Breast epithelium (tissue), 3 donors: ENCODE data around the gene ADSL.

ENCODE experiments used
- CTCF ChIP-seq, 3 donors: fragments of 450-650 bp; IDR thresholded peaks; one replicate each; pipeline ENCODE4 v1.5.1; 2016 to 2017; ENCODE audit warnings: antibody characterized with exemption in 3 of 3, mild to moderate bottlenecking in 3 of 3, moderate library complexity in 3 of 3
- POLR2A ChIP-seq: fragments of 450-650 bp; IDR thresholded peaks from one replicate; pipeline ENCODE4 v1.6.1; 2016; ENCODE audit warnings: antibody characterized with exemption, mild to moderate bottlenecking, moderate library complexity
- POLR2AphosphoS5 ChIP-seq, 3 donors: sonication (generic); formaldehyde crosslinking; IDR thresholded peaks; one replicate each; pipeline ENCODE4 v1.6.1; 2017; ENCODE audit warnings: antibody characterized with exemption in 3 of 3

GRCh38 chr22:40421082-40421350, 74.7 kb downstream of the ADSL start:
- no peak for TF ChIP-seq CTCF (IDR thresholded peaks at IDR 0.05)
- TF ChIP-seq POLR2A: no peak
- TF ChIP-seq POLR2AphosphoS5 (IDR thresholded peaks at IDR 0.05): no peak
